H1 (cell line): Measurements from ENCODE around the gene CYP26A1.

Source experiments
- CBX8 ChIP-seq: fragments of 300-800, 300-1000 bp; sonication (generic); IDR thresholded peaks from 2 replicates; pipeline ENCODE4 v1.7.1; 2016; ENCODE audit warnings: low read depth, low read length, borderline replicate concordance
- CREB1 ChIP-seq: IDR thresholded peaks from 2 replicates; pipeline ENCODE4 v1.6.1; 2012; ENCODE audit warnings: inconsistent platforms
- EP300 ChIP-seq, 2 experiments: IDR thresholded peaks; 1 replicate in 1 of 2; 2 replicates in 1 of 2; pipeline ENCODE4 v1.6.1; 2011 to 2012; ENCODE audit warnings: low read depth in 2 of 2, low read length in 2 of 2, mild to moderate bottlenecking in 2 of 2, borderline replicate concordance in 1 of 2, inconsistent platforms in 1 of 2, moderate library complexity in 1 of 2
- PHF8 ChIP-seq: fragments of 200-600 bp; sonication (generic); conservative IDR thresholded peaks from 2 replicates; pipeline ENCODE4 v1.7.1; 2012; ENCODE audit warnings: low read depth, mild to moderate bottlenecking, inconsistent platforms, low read length, moderate library complexity
- POLR2AphosphoS5 ChIP-seq: IDR thresholded peaks from 2 replicates; pipeline ENCODE4 v1.6.1; 2011; ENCODE audit warnings: low read depth, low read length
- TAF7 ChIP-seq: optimal IDR thresholded peaks from 2 replicates; pipeline ENCODE3; 2011; ENCODE audit warnings: low read depth, mild to moderate bottlenecking, inconsistent platforms, low read length, moderate library complexity, borderline replicate concordance
- TF ChIP-seq, protein P1 (sequence below): IDR thresholded peaks from 2 replicates; pipeline ENCODE4 v1.6.1; 2011; ENCODE audit warnings: low read depth, mild to moderate bottlenecking, low read length; ENCODE audit not compliant: insufficient read depth

DNA sequence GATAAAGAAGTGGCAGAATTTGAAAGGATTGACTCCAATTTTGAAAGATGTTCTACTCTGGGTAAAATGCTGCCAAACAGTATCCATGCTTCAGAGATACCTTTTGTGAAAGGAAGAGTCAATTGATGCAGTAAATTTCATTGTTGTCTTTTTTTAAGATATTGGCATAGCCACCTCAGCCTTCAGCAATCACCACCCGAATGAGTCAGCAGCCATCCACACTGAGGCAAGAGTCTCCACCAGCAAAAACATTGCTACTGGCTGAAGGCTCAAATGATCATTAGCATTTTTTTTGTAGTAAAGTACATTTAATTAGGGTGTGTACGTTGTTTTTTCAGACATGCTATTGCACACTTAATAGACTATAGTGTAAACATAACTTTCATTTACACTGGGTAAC lies 44.8 kb upstream of the CYP26A1 start:
- TF ChIP-seq POLR2AphosphoS5 (no peak), PHF8 (no peak), EP300 (IDR thresholded peaks at IDR 0.05; ENCODE audit: borderline replicate concordance in 1 of 2, low read depth in 2 of 2, low read length in 2 of 2) (no peak), CBX8 (no peak), CREB1 (no peak), TAF7 (no peak)
- TF ChIP-seq, protein P1, sequence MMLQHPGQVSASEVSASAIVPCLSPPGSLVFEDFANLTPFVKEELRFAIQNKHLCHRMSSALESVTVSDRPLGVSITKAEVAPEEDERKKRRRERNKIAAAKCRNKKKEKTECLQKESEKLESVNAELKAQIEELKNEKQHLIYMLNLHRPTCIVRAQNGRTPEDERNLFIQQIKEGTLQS = no peak
